Gastrocnemius medialis (tissue), 4 donors: Measurements from ENCODE around the gene KLC3.

ENCODE experiments used
- POLR2A ChIP-seq, 2 donors: fragments of 450-650 bp; IDR thresholded peaks; one replicate each; pipeline ENCODE4 v1.6.1; 2017; ENCODE audit warnings: antibody characterized with exemption in 2 of 2, mild to moderate bottlenecking in 2 of 2, moderate library complexity in 2 of 2
- TF ChIP-seq, protein P1 (sequence below), 5 experiments: fragments of 450-650 bp in 3 of 5; fragments of 200-600 bp in 2 of 5; sonication (generic) in 2 of 5; IDR thresholded peaks in 4 of 5; conservative IDR thresholded peaks in 1 of 5; 1 replicate in 4 of 5; 2 replicates in 1 of 5; pipeline ENCODE4 v1.5.1; 2016 to 2019; ENCODE audit warnings: antibody characterized with exemption in 5 of 5, mild to moderate bottlenecking in 3 of 5, moderate library complexity in 3 of 5

DNA sequence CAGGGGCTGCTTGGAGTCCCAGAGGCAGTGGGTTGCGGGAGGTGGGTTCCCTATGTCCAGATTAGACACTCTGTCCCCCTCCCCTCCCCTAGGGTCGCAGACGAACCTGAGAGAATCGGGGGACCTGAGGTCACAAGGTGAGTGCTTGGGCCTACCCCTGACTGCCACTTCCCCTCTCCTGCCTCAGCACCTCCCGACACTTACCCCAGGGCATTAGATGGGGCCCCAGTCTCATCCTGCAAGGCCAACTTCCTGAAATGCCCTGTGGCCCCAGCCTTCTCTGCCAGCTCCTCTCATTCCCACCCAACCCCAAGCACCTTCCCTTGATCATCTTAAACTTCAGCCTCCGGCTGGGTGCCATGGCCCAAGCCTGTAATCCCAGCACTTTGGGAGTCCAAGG lies 40.8 kb upstream of the KLC3 start:
- no peak for TF ChIP-seq POLR2A (IDR thresholded peaks at IDR 0.05)
- TF ChIP-seq, protein P1, sequence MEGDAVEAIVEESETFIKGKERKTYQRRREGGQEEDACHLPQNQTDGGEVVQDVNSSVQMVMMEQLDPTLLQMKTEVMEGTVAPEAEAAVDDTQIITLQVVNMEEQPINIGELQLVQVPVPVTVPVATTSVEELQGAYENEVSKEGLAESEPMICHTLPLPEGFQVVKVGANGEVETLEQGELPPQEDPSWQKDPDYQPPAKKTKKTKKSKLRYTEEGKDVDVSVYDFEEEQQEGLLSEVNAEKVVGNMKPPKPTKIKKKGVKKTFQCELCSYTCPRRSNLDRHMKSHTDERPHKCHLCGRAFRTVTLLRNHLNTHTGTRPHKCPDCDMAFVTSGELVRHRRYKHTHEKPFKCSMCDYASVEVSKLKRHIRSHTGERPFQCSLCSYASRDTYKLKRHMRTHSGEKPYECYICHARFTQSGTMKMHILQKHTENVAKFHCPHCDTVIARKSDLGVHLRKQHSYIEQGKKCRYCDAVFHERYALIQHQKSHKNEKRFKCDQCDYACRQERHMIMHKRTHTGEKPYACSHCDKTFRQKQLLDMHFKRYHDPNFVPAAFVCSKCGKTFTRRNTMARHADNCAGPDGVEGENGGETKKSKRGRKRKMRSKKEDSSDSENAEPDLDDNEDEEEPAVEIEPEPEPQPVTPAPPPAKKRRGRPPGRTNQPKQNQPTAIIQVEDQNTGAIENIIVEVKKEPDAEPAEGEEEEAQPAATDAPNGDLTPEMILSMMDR (IDR thresholded peaks at IDR 0.05 in 4 of 5, conservative IDR thresholded peaks at IDR 0.05 in 1 of 5), result no peak
